ENCODE measurements around the gene HAPLN2.

The HAPLN2 gene

GRCh38 chr1:156663178-156663577 lies 44.0 kb downstream of the HAPLN2 start:
- DNase-seq (ENCODE audit: low read depth in 2 of 2): no peak

- DNase-seq (ENCODE audit: low read depth in 2 of 2): no peak
These were observed 45.0 kb downstream of the HAPLN2 start for GRCh38 chr1:156664046-156664766.

- DNase-seq (ENCODE audit: low read depth in 2 of 2): no peak
These were observed 45.7 kb downstream of the HAPLN2 start for GRCh38 chr1:156664767-156665411.

- DNase-seq (ENCODE audit: low read depth in 2 of 2): no peak
These were observed 46.3 kb downstream of the HAPLN2 start for GRCh38 chr1:156665539-156665938.

GRCh38 chr1:156666862-156667609 lies 47.8 kb downstream of the HAPLN2 start:
- no peak for DNase-seq (ENCODE audit: low read depth in 2 of 2)

GRCh38 chr1:156667610-156667967 lies 48.4 kb downstream of the HAPLN2 start:
- DNase-seq (ENCODE audit: low read depth in 2 of 2): no peak

GRCh38 chr1:156667968-156668709 lies 48.9 kb downstream of the HAPLN2 start:
- DNase-seq (ENCODE audit: low read depth in 2 of 2): no peak

- DNase-seq (ENCODE audit: low read depth in 2 of 2): no peak
These were observed 49.8 kb downstream of the HAPLN2 start for GRCh38 chr1:156668801-156669637.

- DNase-seq (ENCODE audit: low read depth in 2 of 2): no peak
These were observed 50.6 kb downstream of the HAPLN2 start for GRCh38 chr1:156669794-156670193.

GRCh38 chr1:156670359-156670758 lies 51.1 kb downstream of the HAPLN2 start:
- DNase-seq (ENCODE audit: low read depth in 2 of 2): no peak

GRCh38 chr1:156670791-156671190 lies 51.6 kb downstream of the HAPLN2 start:
- no peak for DNase-seq (ENCODE audit: low read depth in 2 of 2)

GRCh38 chr1:156671804-156672203 lies 52.6 kb downstream of the HAPLN2 start:
- DNase-seq (ENCODE audit: low read depth in 2 of 2): no peak

GRCh38 chr1:156673387-156674121 lies 54.3 kb downstream of the HAPLN2 start:
- DNase-seq (ENCODE audit: low read depth in 2 of 2): no peak
